ENCODE measurements around the gene COL25A1. TPM values are rescaled to one million over a fixed set of nuclear protein-coding genes. Genes with fewer than 3 reads are reported as not detected.
A peak's percentile ranks its signal among the peaks of the same experiment; 100 is the strongest.
"Not testable (repeated sequence)": the region's sequence is repeated elsewhere in the genome, so short reads cannot be mapped to it uniquely, and the experiment has no call there.

Gene COL25A1
- total RNA-seq, 1 experiment from 2014 or later: not detected

GRCh38 chr4:109078724-109079123 lies 223.7 kb downstream of the COL25A1 start:
- no TSS peak for BruUV-seq (replicated peaks)
- DNase-seq (ENCODE audit: low read depth, low spot score): no peak
- intact Hi-C loops (cut with micrococcal nuclease; ENCODE audit: unreplicated experiment) (no loop called here), in situ Hi-C loops (cut with HindIII; ENCODE audit: low pct_unique_long_range_greater_than_20kb, low sequenced_read_pairs) (no loop called here)
- Histone ChIP-seq H3K9me3 (ENCODE audit: control insufficient read depth, insufficient read depth, low read depth, low read length) (no peaks in the 10 kb centered on the region), H3K27me3 (ENCODE audit: control insufficient read depth, insufficient read depth, low read length) (no peaks in the 10 kb centered on the region), H3K4me3 (ENCODE audit: low read depth in 2 of 2, low read length in 2 of 2) (no peak overlapping the region), H3K4me1 (ENCODE audit: control insufficient read depth, insufficient read depth, low read length) (no peaks in the 10 kb centered on the region), H3K36me3 (ENCODE audit: control insufficient read depth, insufficient read depth, low read length) (no peaks in the 10 kb centered on the region), H3K27ac (ENCODE audit: low read length) (no peak overlapping the region)
- POLR2A ChIA-PET: no interaction called here
- CTCF ChIA-PET: no interaction called here
- TF ChIP-seq POLR2AphosphoS5 (IDR thresholded peaks at IDR 0.05; ENCODE audit: low read depth, low read length): no peak
- TF ChIP-seq TCF7L2 (IDR thresholded peaks at IDR 0.05; ENCODE audit: low read depth, low read length): no peak
- TF ChIP-seq SIN3A (IDR thresholded peaks at IDR 0.05; ENCODE audit: borderline replicate concordance, insufficient read depth, low read depth, low read length): no peak
- no peak for TF ChIP-seq REST (IDR thresholded peaks at IDR 0.05; ENCODE audit: insufficient read depth in 1 of 2, low read depth in 2 of 2, low read length in 1 of 2)
- no peak for TF ChIP-seq CTCF (IDR thresholded peaks at IDR 0.05)
- 0 out of 2 replicates have a peak, but pooled peaks have one; percentile 26 for ATAC-seq

GRCh38 chr4:109077505-109077904 lies 225.0 kb downstream of the COL25A1 start:
- intact Hi-C loops (cut with micrococcal nuclease; ENCODE audit: unreplicated experiment) (no loop called here), in situ Hi-C loops (cut with HindIII; ENCODE audit: low pct_unique_long_range_greater_than_20kb, low sequenced_read_pairs) (no loop called here)
- no peaks in the 10 kb centered on the region for H3K27me3 ChIP-seq (ENCODE audit: control insufficient read depth, insufficient read depth, low read length)
- no TSS peak for BruUV-seq (replicated peaks)
- TF ChIP-seq POLR2AphosphoS5 (IDR thresholded peaks at IDR 0.05; ENCODE audit: low read depth, low read length): no peak
- TF ChIP-seq CTCF (IDR thresholded peaks at IDR 0.05): no peak
- TF ChIP-seq SIN3A (IDR thresholded peaks at IDR 0.05; ENCODE audit: borderline replicate concordance, insufficient read depth, low read depth, low read length): no peak
- TF ChIP-seq TCF7L2 (IDR thresholded peaks at IDR 0.05; ENCODE audit: low read depth, low read length): no peak
- no peak for TF ChIP-seq REST (IDR thresholded peaks at IDR 0.05; ENCODE audit: insufficient read depth in 1 of 2, low read depth in 2 of 2, low read length in 1 of 2)
- H3K9me3 ChIP-seq (ENCODE audit: control insufficient read depth, insufficient read depth, low read depth, low read length): no peaks in the 10 kb centered on the region
- no peak for DNase-seq (ENCODE audit: low read depth, low spot score)
- H3K27ac ChIP-seq (ENCODE audit: low read length): no peak overlapping the region
- ATAC-seq: no peak
- ChIA-PET CTCF (no interaction called here), POLR2A (no interaction called here)
- H3K36me3 ChIP-seq (ENCODE audit: control insufficient read depth, insufficient read depth, low read length): no peaks in the 10 kb centered on the region
- H3K4me3 ChIP-seq (ENCODE audit: low read depth in 2 of 2, low read length in 2 of 2): no peak overlapping the region
- no peaks in the 10 kb centered on the region for H3K4me1 ChIP-seq (ENCODE audit: control insufficient read depth, insufficient read depth, low read length)

DNA sequence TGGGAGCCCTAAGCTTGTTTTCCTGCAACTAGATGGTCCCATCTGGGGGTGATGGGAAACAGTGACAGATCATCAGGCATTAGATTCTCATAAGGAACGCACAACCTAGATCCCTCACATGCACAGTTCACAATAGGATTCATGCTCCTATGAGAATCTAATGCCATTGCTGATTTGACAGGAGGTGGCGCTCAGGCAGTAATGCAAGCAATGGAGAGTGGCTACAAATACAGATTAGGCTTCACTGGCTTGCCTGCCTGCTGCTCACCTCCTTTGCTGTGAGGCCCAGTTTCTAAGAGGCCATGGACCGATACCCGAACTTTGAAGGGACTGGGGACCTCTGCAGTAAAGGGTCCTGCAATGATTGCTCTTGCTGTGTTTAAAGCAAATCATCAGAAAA lies 225.7 kb downstream of the COL25A1 start:
- in situ Hi-C loops (cut with HindIII; ENCODE audit: low pct_unique_long_range_greater_than_20kb, low sequenced_read_pairs); BruUV-seq (replicated peaks); ATAC-seq; POLR2A ChIA-PET; CTCF ChIA-PET; intact Hi-C loops (cut with micrococcal nuclease; ENCODE audit: unreplicated experiment); DNase-seq (ENCODE audit: low read depth, low spot score); H3K27me3 ChIP-seq (ENCODE audit: control insufficient read depth, insufficient read depth, low read length); H3K27ac ChIP-seq (ENCODE audit: low read length); H3K4me1 ChIP-seq (ENCODE audit: control insufficient read depth, insufficient read depth, low read length); H3K4me3 ChIP-seq (ENCODE audit: low read depth in 2 of 2, low read length in 2 of 2); H3K36me3 ChIP-seq (ENCODE audit: control insufficient read depth, insufficient read depth, low read length); H3K9me3 ChIP-seq (ENCODE audit: control insufficient read depth, insufficient read depth, low read depth, low read length): not testable (repeated sequence)

Measured in Panc1 (cell line).